Measurements from ENCODE around the gene LILRA1.
"Not testable (repeated sequence)": the region's sequence is repeated elsewhere in the genome, so short reads cannot be mapped to it uniquely, and the experiment has no call there.

LILRA1 gene

DNA sequence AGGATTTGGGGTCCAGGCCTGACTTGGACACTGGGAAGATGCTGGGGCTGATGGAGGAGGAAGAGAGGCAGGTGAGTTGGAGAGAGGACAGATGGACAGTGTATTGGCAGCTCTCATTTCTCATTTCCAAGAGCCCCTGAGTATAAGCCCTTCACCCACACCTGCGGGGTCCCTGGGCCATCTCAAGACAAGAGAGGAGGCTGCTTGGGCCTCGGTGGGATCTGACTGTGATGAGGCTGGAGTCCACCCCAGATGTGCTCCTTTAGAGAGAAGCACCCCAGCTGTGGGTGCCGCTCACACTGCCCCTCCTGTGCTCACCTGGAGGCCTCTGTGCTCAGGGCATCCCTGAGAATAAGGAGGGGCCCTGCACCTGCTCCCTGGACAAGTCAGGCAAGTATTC, 16.1 kb upstream of the LILRA1 start:
- no peak for DNase-seq (ENCODE audit: low read depth, low spot score)

DNA sequence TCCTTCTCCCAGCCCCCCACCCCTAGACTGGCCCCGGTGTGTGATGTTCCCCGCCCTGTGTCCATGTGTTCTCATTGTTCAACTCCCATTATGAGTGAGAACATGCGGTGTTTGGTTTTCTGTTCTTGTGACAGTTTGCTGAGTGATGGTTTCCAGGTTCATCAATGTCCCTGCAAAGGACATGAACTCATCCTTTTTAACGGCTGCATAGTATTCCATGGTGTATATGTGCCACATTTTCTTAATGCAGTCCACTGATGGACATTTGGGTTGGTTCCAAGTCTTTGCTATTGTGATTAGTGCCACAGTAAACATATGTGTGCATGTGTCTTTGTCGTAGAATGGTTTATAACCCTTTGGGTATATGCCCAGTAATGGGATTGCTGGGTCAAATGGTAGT, 15.2 kb upstream of the LILRA1 start:
- not testable (repeated sequence) for DNase-seq (ENCODE audit: low read depth, low spot score)

DNA sequence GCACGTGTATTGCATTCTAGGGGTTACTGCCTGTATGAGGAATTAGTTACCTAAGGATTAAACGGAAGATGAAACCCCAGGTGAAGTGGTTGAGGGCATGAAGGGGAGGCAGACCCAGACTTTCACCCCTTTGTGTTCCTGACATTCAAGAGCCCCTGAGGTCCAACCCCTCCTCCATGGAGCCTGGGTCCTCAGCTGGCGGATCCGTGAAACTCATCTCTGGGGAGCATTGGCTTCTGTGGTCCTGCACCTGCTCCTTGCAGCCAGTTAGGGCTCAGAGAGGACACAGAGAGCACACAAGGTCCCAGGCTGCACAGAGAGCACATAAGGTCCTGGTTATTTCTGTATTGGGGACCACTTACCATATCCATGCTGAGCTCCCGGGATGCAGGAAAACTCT, 7.0 kb upstream of the LILRA1 start:
- DNase-seq (ENCODE audit: low read depth, low spot score): no peak

DNA sequence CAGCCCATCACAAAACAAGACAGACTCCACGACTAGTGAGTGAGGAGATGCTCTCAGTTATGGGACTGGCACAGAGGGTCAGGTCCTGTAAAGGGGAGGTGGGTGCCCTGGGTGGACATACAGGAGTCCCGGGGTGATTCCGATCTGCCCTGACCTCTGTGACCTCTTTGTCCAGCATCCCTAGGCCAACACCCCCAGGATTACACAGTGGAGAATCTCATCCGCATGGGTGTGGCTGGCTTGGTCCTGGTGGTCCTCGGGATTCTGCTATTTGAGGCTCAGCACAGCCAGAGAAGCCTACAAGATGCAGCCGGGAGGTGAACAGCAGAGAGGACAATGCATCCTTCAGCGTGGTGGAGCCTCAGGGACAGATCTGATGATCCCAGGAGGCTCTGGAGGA, 6.4 kb upstream of the LILRA1 start:
- no peak for DNase-seq (ENCODE audit: low read depth, low spot score)

DNA sequence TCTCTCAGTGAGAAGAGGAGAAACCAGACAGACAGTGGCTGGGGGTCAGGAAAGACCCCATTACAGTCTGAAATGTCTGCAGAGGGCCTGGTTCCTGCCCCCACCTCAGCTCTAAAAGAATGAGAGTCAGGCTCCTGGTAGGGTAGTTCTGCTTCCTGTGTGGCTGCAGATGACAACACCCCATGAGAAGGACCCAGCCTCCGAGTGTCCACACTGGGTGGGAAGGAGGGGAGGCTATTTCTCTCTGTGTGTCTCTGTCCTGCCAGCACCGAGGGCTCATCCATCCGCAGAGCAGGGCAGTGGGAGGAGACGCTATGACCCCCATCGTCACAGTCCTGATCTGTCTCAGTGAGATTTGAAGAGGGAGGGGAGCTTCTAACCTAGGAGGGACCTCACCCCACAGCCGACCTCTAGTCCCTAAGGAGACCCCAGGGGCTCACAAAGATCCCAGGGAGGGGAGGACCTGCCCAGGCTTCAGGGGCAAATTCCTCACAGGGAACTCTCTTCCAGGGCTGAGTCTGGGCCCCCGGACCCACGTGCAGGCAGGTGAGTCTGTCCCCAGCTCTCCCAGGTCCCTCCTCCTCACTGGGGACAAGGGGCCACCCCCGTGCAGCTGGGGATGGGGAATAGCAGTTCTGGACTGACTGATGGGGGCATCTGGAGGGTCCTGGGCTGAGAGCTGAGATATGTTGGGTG, 647 bp downstream of the LILRA1 start:
- not testable (repeated sequence) for DNase-seq (ENCODE audit: low read depth, low spot score)

DNA sequence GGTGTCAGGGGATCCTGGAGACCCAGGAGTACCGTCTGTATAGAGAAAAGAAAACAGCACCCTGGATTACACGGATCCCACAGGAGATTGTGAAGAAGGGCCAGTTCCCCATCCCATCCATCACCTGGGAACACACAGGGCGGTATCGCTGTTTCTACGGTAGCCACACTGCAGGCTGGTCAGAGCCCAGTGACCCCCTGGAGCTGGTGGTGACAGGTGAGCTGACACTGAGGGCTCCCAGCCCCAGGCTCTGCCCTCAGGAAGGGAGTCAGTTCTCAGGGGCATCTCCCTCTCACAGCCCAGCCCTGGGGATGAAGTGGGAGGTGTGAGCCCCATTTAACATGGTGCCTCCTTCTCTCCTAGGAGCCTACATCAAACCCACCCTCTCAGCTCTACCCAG, 1.3 kb downstream of the LILRA1 start:
- no peak for DNase-seq (ENCODE audit: low read depth, low spot score)

DNA sequence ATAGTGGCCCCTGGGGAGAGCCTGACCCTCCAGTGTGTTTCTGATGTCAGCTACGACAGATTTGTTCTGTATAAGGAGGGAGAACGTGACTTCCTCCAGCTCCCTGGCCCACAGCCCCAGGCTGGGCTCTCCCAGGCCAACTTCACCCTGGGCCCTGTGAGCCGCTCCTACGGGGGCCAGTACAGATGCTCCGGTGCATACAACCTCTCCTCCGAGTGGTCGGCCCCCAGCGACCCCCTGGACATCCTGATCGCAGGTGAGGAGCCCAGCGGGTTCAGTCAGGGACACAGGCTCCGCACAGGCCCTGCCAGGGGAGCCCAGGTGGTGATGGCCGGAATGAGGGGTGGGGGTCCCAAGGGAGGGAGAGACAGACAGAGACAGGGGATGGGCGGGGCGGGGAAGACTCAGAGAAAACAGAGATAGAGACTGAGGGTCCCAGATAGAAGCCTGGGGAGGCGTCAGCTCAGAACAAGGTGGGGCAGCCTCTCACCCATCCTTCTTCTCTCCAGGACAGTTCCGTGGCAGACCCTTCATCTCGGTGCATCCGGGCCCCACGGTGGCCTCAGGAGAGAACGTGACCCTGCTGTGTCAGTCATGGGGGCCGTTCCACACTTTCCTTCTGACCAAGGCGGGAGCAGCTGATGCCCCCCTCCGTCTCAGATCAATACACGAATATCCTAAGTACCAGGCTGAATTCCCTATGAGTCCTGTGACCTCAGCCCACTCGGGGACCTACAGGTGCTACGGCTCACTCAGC, 2.4 kb downstream of the LILRA1 start:
- not testable (repeated sequence) for DNase-seq (ENCODE audit: low read depth, low spot score)

DNA sequence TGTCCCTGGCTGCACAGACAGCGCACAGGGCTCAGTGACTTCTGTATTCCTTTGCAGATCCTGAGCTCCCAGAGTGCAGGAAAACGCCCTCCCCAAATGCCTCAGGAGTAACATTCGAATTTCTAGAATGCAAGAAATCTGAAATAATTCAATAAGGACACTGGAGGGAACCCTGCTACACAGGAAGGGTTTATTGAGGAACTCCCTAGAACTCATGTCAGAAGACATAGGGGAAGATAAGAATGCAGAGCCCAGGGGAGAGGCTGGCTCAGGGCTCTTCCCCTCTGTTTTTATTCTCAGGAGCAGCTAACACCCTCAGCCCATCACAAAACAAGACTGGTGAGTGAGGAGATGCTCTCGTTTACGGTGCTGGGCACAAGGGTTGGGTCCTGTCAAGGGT, 6.8 kb downstream of the LILRA1 start:
- DNase-seq (ENCODE audit: low read depth, low spot score): no peak

DNA sequence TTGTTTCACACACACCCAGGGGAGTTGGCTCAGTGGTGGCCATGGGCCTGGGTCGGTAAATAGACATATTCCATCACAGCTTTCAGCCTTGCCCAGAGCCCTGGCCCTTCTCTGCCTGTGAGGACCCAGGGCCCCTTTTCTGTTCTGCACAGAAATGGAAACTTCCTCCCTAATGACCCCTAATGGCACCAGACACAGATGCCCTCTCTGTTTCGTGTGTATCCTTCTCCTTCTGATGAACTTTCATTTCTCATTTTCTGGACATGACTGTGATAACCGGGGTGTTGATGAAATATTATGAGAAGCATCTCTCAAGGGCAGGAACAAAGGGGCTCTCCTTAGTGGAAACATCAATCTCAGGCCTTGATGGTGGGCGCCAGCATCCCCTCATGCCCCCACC, 12.8 kb downstream of the LILRA1 start:
- no peak for DNase-seq (ENCODE audit: low read depth, low spot score)

DNA sequence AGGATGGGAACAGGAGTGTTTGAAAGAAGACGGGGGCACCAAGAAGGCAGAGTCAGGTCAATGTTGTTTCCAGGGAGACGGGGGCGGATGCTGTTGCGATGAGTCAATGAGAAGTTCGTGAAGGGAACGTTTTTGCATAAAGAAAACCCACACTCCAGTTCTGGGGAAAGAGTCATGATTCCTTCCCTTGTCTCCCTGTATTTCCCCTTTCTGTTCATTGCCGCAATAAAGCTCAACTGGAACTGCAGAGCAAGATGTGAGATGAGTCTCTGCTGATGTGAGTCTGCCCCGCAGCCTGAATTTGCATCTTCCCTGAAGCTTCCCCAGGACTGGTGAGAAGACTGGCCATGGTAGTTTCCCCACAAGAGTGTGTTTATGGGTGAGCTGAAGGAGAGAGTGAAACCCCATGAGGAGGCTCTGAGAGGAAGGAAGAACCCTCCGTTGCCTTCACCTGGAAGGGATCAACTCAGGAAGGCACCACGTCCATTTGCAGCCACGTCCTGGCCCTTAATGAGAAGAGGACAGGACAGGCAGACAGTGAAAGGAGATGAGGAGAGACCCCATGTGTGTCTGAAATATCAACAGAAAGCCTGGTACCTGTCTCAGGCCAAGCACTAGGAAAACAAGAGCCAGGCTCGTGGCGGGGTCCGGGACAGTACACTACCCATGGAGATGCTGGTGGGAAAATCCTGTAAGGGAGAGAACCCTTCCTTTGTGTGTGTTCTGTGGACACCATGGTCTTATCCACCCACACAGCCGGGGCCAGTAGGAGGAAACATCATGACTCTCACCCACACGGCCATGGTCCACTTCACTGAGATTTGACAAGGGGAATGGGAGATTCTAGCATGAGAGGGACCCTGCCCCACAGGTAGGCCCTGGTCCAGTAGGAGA, 13.7 kb downstream of the LILRA1 start:
- no peak for DNase-seq (ENCODE audit: low read depth, low spot score)

DNA sequence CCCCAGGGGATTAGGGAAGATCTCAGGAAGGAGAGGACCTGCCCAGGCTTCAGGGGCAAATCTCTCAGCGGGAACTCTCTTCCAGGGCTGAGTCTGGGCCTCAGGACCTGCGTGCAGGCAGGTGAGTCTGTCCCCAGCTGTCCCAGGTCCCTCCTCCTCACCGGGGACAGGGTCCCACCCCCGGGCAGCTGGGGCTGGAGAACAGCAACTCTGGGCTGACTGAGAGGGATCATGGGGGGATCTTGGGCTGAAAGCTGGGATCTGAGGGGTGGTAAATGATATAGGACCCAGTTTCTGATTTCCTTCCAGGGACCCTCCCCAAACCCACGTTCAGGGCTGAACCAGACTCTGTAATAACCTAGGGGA, 14.3 kb downstream of the LILRA1 start:
- no peak for DNase-seq (ENCODE audit: low read depth, low spot score)

DNA sequence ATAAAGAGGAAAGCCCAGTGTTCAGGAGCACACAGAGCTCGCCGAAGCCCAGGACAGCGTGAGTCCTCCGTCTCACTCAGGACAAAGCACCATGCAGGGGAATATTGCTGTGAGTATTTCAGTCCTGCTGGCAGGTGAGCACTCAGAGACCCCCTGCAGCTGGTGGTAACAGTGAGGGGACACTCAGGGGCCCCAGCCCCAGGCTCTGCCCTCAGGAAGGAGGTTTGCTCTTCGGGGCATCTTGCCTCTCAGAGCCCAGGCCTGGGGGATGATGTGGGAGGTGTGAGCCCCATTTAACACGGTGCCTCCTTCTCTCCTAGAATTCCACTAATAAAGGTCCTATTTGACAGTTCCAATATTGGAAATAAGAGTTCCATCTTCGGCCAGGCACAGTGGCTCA, 14.8 kb downstream of the LILRA1 start:
- no peak for DNase-seq (ENCODE audit: low read depth, low spot score)

DNA sequence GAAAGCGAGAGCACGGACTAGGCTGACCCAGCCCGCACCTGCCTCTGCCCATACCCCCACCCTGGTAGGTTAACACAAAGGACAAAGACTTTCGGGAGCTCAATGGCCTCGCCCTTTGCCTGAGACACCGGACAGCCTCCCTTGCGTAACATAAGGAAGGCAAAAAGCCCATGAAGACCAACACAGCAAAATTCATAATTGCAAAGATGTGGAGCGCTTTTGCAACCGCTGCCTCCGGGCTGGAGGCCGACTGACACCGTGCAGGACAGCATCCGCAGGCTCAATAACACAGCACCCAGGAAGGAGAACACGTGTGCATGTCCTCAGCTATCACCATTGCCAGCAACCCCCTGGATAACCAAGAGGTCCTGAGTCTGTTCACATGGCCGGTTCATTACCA, 15.4 kb downstream of the LILRA1 start:
- DNase-seq (ENCODE audit: low read depth, low spot score): no peak

DNA sequence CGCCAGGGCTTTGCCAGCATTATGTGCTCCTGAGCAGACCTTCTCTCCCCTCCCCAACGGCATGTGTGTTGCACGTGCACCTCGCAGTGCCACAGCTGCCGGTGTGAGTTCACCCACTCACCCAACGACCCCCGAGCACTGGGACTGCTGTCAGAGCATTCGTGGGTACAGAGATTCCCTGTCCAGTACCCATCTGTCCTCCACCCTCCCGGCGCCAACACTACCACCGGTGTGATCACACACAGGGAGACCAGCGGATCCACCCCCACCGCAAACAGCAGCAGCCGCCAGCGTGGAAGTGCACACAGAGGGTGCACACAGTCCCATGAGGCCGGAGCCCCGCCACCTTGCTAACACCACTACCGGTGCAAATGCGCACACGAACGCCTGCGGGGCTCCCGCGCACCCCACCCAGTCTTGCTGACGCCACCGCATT, 15.9 kb downstream of the LILRA1 start:
- no peak for DNase-seq (ENCODE audit: low read depth, low spot score)

DNA sequence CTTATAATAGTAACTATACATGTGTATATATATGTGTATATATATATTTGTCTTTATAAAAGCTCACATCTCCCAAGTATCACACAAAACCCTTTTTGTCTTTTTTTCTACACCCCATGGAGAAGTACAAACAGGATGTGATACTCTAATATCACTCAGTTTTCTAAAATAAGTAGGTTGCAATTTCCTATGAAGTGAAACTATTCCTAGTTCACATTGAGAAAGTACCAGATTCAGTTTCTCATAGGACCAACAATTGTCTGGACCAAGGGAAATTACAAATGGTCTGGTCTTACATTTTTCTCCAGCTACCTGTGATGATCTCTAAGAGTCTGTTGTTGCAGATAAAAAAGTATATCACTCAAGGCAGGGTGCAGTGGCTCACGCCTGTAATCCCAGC, 19.0 kb downstream of the LILRA1 start:
- no peak for DNase-seq (ENCODE audit: low read depth, low spot score)

DNA sequence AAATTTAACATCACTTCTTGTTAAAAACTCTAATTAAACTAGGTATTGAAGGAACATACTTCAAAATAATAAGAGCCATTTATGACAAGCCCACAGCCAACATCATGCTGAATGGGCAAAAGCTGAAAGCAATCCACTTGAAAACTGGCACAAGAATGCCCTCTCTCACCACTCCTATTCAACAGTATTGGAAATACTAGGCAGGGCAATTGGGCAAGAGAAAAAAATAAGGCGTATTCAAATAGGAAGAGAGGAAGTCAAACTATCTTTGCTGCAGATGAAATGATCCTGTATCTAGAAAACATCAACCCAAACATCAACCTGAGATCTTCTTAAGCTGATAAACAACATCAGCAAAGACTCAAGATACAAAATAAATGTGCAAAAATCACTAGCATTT, 21.3 kb downstream of the LILRA1 start:
- DNase-seq (ENCODE audit: low read depth, low spot score): no peak

DNA sequence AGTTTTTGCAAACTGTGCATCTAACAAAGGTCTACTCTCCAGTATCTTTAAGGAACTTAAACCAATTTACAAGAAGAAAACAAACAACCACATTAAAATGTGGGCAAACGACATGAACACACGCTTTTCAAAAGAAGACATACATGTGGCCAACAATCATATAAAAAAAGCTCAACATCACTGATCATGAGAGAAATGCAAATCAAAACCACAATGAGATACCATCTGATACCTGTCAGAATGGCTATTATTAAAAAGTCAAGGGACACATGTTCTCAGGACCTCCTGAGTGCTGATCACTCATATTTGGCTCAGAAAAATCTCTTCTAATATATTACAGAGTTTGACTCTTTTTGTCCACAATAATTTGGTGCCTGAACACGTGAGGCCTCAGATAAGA, 22.6 kb downstream of the LILRA1 start:
- no peak for DNase-seq (ENCODE audit: low read depth, low spot score)

DNA sequence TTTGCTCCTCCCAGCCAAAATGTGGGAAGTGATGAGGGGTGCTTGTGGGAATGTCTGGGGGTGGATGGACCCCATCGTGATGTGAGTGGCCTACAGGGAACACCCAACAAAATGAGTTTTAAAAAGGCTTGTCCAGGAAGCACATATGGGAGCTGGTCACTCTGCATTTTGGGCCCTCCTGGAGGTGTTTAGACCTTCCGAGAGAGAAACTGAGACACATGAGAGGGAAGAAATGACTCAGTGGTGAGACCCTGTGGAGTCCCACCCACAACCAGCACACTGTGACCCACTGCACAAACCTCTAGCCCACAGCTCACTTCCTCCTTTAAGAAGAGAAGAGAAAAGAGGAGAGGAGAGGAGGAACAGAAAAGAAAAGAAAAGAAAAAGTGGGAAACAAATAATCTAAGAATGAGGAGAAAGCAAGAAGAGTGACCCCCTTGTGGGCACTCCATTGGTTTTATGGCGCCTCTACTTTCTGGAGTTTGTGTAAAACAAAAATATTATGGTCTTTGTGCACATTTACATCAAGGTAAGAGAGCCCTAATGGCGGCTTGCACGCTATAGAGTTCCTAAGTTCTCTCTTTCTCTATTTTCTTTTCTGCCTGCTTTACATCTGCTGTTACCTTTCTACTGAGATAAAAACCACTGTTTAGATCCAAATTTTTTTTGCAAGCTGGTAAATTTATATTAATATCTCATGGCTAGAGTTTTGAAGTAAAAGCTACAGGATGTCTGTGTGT, 23.6 kb downstream of the LILRA1 start:
- no peak for DNase-seq (ENCODE audit: low read depth, low spot score)

DNA sequence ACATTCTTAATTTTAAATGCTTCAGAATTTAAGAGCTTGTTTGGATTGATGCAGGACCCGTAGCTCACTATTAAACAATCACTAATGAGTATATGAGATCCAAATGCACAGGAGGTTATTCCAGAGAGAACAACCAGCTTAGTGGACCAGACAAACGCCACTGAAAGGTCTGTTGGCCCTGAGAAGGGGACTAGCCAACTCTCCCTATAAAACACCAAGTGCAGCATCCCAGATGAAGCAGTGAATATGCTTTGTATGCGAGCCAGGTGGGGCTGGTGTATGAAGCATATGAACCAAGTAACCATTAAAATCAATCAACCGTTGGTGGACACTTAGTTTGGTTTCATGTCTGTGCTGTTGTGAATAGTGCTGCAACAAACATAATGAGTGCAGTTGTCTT, 27.0 kb downstream of the LILRA1 start:
- no peak for DNase-seq (ENCODE audit: low read depth, low spot score)

DNA sequence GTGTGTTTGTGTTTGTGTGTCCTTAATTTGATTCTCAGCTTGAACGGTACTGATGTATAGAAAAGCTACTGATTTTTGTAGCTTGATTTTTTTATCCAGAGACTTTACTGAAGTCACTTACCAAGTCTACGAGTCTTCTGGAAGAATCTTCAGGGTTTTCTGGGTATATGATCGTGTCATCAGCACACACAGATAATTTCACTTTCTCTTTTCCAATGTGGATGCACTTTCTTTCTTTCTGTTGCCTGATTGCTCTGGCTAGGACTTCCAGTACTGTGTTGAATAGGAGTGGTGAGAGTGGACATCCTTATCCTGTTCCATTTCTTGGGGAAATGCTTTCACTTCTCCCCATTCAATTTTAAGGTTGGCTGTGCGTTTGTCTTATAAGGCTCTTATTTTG, 29.0 kb downstream of the LILRA1 start:
- no peak for DNase-seq (ENCODE audit: low read depth, low spot score)

DNA sequence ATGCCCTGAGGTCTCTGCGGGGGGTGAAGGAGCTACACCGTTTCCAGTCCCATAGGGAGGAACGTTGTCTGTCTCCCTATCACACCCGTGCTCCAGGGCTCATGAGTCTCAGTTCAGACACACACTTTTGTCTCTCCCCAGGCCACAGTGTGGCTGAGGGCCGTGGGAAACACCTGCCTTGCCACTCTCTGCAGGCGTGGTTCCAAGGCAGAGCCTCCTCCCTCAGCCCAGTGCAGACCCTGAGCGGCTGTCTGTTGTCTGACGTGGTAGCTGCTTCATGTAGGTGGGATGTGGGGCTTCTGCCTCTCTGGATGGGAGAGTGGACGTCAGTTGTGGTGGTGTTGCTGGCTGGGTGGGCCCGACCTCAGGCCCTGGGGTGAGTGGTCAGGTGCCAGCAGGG, 30.8 kb downstream of the LILRA1 start:
- not testable (repeated sequence) for DNase-seq (ENCODE audit: low read depth, low spot score)
